HG03103 (cell line): ENCODE results near the gene RAB11A.

Experiments used
- ATAC-seq: cut with Tn5 transposase; IDR thresholded peaks from one replicate; pipeline ENCODE4 v1.9.1; 2021; ENCODE audit warnings: low read depth; ENCODE audit not compliant: unreplicated experiment

Gene RAB11A

GRCh38 chr15:65935391-65935790, 66.1 kb downstream of the RAB11A start:
- no peak for ATAC-seq

- no peak for ATAC-seq
These were observed 67.0 kb downstream of the RAB11A start for GRCh38 chr15:65936282-65936681.

GRCh38 chr15:65937054-65937453, 67.8 kb downstream of the RAB11A start:
- no peak for ATAC-seq

- ATAC-seq: no peak
These were observed 68.2 kb downstream of the RAB11A start for GRCh38 chr15:65937476-65937875.

GRCh38 chr15:65938604-65939003, 69.3 kb downstream of the RAB11A start:
- no peak for ATAC-seq

- ATAC-seq: no peak
These were observed 70.8 kb downstream of the RAB11A start for GRCh38 chr15:65939901-65940617.

GRCh38 chr15:65940618-65940909, 71.3 kb downstream of the RAB11A start:
- ATAC-seq: no peak
